GM18526 (cell line): Measurements from ENCODE around the gene MICOS13.

Experiments used
- POLR2A ChIP-seq: IDR thresholded peaks from 3 replicates; pipeline ENCODE4 v1.6.1; 2011; ENCODE audit not compliant: insufficient read length; ENCODE audit errors: extremely low read depth

MICOS13 gene

GRCh38 chr19:5666921-5667610, 13.2 kb downstream of the MICOS13 start:
- no peak for TF ChIP-seq POLR2A

- TF ChIP-seq POLR2A: no peak
Observed at GRCh38 chr19:5665781-5666513, 14.4 kb downstream of the MICOS13 start.

GRCh38 chr19:5664515-5664914, 15.8 kb downstream of the MICOS13 start:
- no peak for TF ChIP-seq POLR2A

DNA sequence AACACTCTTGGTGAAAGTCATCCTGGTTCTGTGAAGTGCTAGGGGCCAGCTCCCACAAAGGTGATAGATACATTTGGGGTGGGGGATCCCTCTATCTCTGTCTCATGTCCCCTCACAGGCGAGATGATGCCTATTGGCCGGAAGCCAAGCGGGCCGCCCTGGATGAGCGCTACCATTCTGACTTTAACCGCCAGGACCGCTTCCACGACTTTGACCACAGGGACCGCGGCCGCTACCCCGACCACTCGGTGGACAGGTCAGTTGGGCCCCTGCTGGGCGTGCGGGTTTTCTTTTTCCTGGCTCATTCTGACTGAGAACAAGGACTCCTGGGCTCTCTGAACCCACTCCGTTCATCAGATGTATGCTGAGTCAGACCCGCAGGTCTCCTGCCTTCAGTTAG, 16.4 kb downstream of the MICOS13 start:
- no peak for TF ChIP-seq POLR2A

DNA sequence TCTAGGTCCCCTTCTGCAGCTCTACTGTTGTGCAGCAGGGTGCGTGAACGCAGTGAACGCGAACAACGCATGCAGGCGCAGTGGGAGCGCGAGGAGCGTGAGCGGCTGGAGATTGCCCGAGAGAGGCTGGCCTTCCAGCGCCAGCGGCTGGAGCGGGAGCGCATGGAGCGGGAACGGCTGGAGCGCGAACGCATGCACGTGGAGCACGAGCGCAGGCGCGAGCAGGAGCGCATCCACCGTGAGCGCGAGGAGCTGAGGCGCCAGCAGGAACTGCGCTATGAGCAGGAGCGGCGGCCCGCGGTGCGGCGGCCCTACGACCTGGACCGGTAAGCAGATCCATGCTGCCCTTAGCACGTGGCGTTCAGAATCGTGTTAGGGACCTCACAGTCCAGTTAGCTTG, 18.8 kb downstream of the MICOS13 start:
- no peak for TF ChIP-seq POLR2A

DNA sequence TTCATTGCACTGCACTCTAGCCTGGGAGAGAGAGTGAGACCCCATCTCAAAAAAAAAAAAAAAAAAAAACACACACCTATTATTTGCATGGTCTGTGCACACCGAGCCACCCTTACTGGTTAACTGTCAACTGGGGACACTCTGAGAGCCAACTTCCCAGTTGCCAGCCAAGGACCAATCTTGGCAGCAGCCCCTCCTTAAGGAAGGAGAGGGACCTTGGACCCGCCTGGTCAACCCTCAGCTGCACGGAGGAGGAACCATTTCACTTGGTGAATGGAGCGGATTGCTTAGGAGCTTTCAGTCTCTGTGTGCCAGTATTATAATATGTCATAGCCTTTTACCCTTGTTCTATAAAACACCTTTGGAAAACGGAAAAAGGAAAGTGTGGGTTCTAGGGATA, 24.9 kb downstream of the MICOS13 start:
- TF ChIP-seq POLR2A: no peak

GRCh38 chr19:5654931-5655330, 25.4 kb downstream of the MICOS13 start:
- TF ChIP-seq POLR2A: no peak

DNA sequence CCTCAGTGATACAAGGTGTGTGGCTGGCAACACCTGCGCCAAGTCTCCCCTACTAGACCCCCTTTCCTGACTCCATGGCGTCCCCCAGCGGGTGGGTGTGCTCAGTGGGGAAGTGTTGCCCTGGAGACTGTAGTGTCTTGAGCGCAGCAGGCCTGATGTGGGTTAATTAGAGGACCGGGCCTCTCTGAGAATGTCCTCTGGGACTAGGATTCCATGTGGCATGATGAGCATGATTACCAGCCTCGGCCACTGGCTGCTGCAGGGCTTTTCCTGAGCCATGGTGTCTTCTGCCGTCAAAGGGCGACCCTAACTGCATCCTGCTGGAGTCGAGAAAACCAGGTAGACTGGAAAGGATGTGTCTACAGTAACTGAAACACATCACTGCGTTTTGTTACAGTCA, 28.1 kb downstream of the MICOS13 start:
- TF ChIP-seq POLR2A: no peak

DNA sequence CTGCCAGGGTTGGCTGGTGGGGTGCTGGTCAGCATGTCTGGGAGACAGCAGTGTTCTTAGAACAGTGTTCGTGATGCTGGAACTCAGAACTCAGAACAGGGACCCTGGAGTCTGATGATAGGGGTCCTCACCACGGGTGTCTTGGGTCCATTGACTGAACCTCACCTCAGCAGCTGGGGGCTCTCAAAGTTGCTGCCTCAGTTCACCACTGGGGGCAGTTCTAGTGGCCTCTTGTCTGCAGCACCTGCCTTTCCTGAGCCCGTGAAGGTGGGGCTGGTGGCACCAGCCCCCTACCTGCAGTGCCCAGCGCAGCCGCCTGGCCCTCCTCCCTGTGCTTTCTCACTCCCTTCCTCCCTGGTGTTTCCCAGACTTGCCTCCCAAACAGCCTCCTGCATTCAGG, 29.0 kb downstream of the MICOS13 start:
- TF ChIP-seq POLR2A: no peak

DNA sequence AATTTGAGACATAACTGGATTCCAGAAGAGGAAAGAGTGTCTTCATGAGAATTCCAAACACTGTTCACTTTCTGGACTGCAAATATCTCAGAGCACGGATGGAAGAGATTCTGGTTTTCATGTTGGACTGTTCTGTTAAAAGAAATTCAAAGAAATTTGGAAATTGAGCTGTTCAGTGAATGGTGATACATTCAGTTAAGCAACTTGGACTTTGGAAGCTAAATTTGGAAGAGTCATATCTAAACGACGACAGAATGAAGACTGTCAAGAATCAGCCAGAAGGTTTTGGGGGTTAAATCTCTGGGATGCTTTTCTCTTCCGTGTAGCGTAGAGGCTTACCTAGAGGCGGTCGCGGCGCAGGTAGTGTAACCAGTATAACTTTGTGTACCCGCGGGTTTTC, 31.9 kb downstream of the MICOS13 start:
- no peak for TF ChIP-seq POLR2A

DNA sequence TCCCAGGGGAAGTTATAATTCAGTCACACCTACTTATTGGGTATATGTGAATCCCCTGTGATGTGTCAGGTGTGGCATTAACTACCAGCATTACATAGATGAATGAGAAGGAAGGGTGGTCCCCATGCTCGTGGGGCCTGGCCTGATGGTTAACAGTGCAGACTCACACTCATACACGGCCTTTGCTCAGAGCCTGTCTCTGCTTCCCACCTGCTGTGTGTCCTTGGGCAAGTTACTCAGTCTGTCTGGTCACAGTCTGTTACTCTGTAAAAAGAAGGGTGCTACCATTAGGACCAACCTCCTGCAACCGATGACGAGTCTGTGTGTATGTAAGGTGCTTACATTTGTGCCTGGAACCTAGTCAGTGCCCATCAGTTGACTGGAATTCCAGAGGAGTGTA, 33.6 kb downstream of the MICOS13 start:
- TF ChIP-seq POLR2A: no peak

GRCh38 chr19:5645409-5645808, 34.9 kb downstream of the MICOS13 start:
- TF ChIP-seq POLR2A: no peak

- no peak for TF ChIP-seq POLR2A
Observed at GRCh38 chr19:5644037-5644436, 36.3 kb downstream of the MICOS13 start.

DNA sequence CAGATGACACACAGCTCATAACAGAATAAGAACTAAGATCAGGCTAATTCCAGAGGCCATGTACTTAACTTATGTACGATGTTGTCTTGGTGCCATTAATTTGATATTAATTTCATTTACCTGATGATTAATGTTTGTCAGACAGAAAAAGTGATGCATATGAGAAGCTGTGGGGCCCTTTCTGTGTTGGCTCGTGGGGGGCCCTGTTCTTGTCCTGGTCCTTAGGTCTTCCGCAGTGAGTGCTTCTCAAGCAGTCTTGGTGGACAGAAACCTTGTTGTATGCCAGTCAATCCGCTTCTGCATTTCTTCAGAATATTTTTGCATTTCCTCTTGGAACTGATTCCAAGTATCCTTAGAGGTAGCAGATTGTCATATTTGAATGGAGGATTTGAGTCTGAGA, 37.3 kb downstream of the MICOS13 start:
- TF ChIP-seq POLR2A: no peak

- TF ChIP-seq POLR2A: no peak
Observed at GRCh38 chr19:5642204-5642603, 38.1 kb downstream of the MICOS13 start.

DNA sequence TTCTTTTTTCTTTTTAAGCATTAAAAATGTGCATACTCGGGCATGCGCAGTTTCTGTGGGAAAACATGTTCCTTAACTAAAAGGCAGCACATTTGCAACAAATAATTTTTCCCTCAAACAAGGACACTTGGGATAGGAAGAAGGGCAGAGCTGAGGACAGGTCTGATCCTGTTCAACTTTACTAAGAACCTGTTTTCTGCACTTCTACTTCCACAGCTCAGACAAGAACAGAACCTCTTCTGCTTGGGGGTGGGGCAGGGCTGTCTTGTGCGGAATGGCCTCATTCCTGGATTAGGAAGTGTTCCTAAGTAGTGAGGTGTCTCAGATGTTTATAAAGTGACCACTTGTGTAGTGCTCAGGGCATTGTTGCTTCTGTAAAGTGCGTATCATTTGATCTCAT, 39.1 kb downstream of the MICOS13 start:
- no peak for TF ChIP-seq POLR2A

- no peak for TF ChIP-seq POLR2A
Observed at GRCh38 chr19:5637971-5638370, 42.3 kb downstream of the MICOS13 start.
